D341Med (cell line): Measurements from ENCODE around the gene EYS.
"Not testable (repeated sequence)": the region's sequence is repeated elsewhere in the genome, so short reads cannot be mapped to it uniquely, and the experiment has no call there.

Source experiments
- DNase-seq: peaks from one replicate; pipeline ENCODE4 v3.0.0; 2012; ENCODE audit warnings: low spot score

Gene EYS

DNA sequence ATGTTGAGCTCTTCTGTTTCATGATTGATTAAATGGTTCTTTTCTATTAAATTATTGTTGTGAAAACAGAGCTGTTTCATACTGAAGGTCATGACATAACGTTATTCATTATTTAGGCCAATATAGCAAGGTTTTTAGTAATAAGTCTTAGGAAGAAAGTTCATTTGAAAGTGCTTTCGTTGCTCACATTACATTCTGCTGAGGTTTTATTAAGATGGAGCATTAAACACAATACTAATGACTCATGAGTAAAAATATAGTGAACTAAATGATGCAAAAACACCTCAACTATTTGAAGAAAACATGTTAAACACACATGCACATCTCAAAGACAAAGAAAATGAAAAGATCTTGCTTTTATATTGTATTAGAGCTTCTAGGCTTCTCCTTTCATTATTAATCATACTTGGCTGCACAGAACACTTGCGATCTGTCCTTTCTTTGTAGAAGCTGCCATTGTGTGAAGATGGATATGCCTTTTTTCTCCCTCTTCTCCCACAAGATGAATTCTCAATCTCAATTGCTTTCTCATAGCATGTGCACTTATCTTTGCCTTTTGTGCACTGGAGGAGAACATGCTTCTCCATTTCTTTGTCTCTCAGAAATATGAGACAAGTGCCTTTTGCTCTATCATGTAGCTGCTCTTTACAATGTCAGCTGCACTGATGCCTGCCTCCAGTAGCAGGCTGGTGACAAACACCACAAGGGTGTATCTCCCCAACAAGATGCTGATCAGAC, 1759.1 kb downstream of the EYS start:
- DNase-seq: no peak

DNA sequence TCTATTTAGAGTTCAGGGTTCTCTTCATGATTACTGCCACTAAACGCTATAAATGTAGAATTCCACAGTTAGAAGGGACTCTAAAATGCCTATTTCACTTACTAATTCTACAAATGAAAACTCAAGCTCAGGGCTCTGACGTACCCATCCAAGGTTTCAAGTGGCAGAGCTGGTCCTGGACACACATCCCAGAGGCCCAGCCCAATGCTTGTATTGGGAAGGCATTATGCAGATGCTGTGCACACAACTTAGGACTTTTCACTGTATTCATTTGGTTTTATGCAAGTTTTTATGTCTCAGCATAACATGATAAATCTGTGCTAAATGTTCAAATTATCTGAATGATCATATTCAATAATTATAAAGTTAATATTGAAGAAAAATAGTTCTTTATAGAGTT, 1761.0 kb downstream of the EYS start:
- DNase-seq: no peak

GRCh38 chr6:63943826-63944225, 1763.2 kb downstream of the EYS start:
- no peak for DNase-seq

DNA sequence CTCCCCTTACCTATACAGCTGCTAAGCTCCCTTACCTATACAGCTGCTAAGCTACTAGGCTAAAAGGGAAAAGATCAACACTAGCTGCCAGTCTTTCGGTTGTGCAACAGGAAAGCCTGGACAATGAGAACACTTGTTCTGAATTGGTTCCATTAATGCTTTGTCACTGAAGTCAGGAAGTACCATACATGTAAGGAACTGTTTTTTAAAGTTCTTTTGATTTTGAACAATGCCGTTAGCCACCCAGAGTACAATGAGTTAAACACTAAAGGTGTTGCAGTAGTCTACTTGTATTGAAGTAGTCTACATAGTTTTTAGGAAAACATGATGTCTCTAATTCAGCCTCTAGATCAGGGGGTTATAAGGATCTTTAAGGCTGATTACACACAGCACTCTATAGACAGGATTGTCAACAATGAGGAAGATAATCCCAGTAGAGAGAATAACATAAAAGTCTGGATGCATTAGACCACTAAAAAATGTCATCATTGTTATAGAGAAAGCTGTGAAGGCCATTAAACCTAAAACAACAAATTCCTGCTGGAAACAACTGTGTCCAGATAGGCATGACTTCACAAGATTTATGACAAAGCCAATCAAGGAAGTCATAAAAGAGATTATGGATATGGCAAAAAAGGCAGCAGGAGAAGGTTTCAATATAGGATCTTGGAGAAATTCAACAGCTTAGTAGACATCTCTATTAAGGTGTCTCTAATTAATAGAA, 1765.1 kb downstream of the EYS start:
- no peak for DNase-seq

GRCh38 chr6:63940056-63940455, 1767.0 kb downstream of the EYS start:
- no peak for DNase-seq

GRCh38 chr6:63936399-63936798, 1770.6 kb downstream of the EYS start:
- DNase-seq: no peak

DNA sequence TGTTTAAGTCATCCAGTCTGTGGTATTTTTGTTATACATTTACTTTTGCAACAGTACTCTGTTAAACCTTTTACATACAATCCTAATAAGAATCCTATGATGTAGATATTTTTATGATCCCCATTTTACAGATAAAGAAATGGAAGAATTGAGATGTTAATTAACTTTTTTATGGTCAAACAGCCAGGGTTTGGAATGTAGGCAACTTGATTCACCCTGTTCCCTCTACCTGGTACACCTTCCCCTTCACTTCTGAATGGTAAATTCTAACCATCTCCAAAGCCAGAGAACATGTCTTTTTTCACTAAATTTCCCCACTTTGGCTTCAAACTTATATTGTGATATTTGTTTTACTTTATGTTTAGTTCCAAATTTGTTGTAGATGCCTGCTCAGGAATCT, 1771.3 kb downstream of the EYS start:
- no peak for DNase-seq

- DNase-seq: not testable (repeated sequence)
These were observed 1773.1 kb downstream of the EYS start for GRCh38 chr6:63933948-63934347.

GRCh38 chr6:63930848-63931247, 1776.2 kb downstream of the EYS start:
- DNase-seq: no peak

- no peak for DNase-seq
These were observed 1777.9 kb downstream of the EYS start for GRCh38 chr6:63929111-63929510.

DNA sequence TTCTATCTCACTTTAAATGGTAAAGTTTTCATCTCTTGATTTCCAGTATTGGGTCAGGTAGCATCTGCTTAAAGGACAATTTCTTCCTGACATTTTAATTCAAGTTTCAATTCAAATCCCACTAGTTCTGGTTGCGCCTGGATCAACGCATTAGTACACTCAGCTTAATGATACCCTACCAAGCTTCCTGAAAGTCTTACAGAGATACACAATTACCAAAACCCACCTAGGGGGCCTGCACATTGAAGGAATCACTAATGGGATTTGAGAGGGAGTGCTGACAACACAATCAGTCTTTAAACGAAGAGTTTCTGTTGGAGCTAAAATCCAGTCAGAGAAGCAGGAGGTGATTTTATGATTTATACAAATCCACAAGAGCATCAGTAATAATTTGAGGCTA, 1778.4 kb downstream of the EYS start:
- DNase-seq: no peak

- no peak for DNase-seq
These were observed 1779.8 kb downstream of the EYS start for GRCh38 chr6:63926950-63927927.

GRCh38 chr6:63926258-63926780, 1780.7 kb downstream of the EYS start:
- no peak for DNase-seq

DNA sequence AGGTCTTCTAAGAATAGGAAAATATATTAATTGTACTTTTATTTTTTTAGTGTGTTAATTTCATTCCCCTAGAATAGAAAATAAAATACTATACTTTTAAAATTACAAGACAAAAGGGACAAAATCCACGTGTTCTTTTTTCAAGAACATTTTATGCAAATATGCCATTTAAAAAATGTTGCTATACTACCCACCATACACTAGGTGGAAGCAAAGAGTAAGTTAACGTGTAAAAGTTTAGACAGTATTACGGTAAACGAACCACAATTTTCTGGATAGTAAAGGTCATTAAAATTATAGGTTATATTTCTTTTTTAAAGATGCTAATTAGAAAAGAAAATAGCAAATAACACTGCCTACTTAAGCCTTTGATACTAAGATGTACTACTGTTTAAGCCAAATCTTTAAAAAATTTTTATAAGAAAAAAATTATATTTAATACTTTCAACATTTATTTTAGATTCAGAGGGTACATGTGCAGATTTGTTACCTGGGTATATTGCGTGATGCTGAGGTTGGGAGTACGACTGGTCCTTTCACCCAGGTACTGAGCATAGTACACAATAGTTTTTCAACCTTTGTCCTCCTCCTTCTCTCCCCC, 1783.8 kb downstream of the EYS start:
- peak; percentile 37 for DNase-seq

GRCh38 chr6:63919556-63920110, 1787.4 kb downstream of the EYS start:
- no peak for DNase-seq

DNA sequence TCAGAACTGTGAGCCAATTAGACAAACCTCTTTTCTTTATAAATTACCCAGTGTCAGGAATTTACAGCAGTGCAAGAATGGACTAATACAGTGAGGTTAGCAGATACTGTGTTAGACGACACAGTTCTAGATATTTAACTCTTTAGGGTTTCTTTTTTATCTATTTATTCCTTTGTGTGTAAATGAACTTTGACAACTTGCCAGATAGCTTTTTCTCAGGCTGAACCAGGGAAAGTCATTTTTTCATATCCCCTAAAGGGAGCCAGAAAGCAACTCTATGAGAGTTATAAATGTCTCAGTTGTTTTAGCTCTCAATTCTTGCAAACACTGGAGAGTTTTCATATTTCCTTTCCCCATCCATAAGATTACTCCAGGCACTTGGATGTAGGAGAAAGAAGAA, 1794.1 kb downstream of the EYS start:
- no peak for DNase-seq

GRCh38 chr6:63910863-63911551, 1796.0 kb downstream of the EYS start:
- no peak for DNase-seq

DNA sequence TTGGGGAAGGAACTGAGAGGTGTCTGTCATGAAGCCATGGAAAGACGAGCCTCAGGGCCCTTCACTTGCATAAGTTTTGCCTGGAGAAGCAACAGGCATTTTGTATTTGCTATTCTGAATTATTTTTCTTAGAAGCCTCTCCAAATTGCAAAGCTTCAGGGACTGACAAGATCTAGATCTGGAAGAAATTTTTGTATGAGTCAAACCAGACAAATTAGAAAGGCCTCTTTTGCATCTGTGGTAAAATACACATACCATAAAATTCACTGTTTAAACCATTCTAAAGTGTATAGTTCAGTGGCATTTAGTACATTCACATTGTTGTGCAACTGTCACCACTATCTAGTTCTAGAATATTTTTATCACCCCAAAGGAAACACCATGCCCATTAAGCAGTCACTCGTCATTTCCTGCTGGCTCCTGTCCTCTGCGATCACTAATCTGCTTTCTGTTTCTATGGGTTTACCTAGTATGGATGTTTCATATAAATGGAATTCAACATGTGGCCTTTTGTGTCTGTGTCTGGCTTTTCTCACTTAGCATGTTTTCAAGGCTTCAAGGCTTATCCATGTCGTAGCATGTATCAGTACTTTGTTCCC, 1802.3 kb downstream of the EYS start:
- no peak for DNase-seq

DNA sequence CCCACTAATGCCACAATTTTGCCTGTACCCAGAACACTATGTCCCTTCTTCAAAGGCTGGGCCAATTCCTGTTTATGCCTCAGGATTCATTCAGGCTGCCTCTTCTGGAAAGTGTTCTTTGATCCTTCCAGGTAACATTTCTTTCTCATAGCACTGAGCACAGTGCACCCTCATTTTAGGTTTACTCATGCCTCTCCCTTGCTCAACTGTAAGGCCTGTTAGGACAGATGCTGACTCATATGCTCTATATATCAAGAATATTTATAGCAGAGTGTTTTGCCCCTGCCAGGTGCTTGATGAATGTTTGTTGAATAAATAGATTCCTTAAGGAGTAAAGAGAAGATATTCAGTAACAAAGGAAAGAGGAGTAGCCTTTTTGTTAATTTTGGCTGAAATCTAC, 1807.5 kb downstream of the EYS start:
- no peak for DNase-seq

- no peak for DNase-seq
These were observed 1809.1 kb downstream of the EYS start for GRCh38 chr6:63897952-63898351.

GRCh38 chr6:63897459-63897858, 1809.6 kb downstream of the EYS start:
- no peak for DNase-seq
